Activated CD8-positive, alpha-beta memory T cell treated with anti-CD3 and anti-CD28 coated beads for 4 hours (primary cell): Measurements from ENCODE around the gene LCE2C.
A peak's percentile ranks its signal among the peaks of the same experiment; 100 is the strongest.
"Not testable (repeated sequence)": the region's sequence is repeated elsewhere in the genome, so short reads cannot be mapped to it uniquely, and the experiment has no call there.

ENCODE experiments used
- DNase-seq, 2 donors: peaks; one replicate each; pipeline ENCODE4 v3.0.0-alpha.2; 2020; ENCODE audit warnings: low read depth in 2 of 2

LCE2C gene

DNA sequence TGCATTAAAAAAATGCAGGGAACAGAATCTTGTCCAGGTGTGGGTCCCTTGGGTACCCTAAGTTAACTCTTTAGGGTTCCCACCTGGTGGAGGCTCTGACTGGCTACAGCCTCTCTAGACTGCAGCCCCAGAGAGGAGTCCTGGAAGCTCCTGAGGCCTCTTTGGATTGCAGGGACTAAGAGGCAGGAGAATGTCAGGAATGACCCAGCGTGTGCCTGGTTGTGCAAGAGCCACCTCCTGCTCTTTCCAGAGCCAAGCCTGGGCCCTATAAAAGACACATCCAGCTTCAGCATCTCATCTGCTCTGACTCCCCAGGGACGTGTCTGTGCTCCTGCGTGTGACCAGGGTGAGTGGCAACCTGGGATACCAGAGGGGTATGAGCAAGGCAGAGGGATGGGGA is at the start of gene LCE2C:
LCE2C (plus strand) TSS at position 297 of the 400 bp plus-strand sequence. CDS start 737 bp downstream, outside the sequence.
- DNase-seq = not testable (repeated sequence)

- no peak for DNase-seq
These were observed 48.3 kb upstream of the LCE2C start for GRCh38 chr1:152626744-152627143.

GRCh38 chr1:152630596-152630995 is 44.5 kb upstream of the LCE2C start:
- no peak for DNase-seq

GRCh38 chr1:152640351-152640750 is 34.7 kb upstream of the LCE2C start:
- DNase-seq = no peak

DNA sequence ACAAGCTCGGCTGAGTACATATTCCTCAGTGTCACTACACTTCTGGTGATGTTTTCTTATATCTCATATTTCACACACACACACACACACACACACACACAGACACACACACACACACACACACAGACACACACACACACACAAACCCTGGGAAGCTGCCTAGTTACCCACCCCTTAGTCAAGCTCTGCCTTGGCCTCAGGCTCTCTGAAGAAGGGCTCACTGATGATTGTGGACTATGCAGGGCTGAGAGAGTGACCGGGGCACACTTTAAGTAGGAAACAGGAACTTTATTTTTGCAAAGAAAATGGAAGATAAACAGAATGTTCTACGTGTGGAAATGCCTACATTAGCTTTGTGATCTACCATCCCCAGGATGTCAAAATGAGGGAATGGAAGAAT is 31.1 kb upstream of the LCE2C start:
- no peak for DNase-seq

GRCh38 chr1:152645146-152645545 is 29.9 kb upstream of the LCE2C start:
- no peak for DNase-seq

- no peak for DNase-seq
These were observed 28.4 kb upstream of the LCE2C start for GRCh38 chr1:152646656-152647055.

GRCh38 chr1:152654110-152654509 is 21.0 kb upstream of the LCE2C start:
- peak in 1 of 2 donors; percentile 8 for DNase-seq

DNA sequence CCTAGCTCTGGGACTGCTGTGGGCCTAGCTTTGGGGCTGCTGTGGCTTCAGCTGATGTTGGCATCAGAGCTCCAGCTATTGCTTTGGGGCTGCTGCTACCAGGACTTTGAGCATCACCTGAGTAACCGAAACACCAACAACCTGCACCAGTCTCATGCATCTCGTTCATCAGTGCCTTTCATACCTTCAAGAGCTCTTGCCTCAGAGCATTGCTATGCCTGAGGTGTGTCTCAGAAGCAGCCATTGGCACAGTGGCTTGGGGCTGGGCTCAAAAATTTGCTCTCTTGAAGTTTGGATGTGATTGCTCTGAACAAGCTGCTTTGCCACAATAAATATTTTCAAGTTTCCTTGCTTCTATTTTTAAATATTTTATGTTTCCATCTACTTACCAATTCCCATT is 18.6 kb upstream of the LCE2C start:
- DNase-seq = no peak

GRCh38 chr1:152657677-152658076 is 17.4 kb upstream of the LCE2C start:
- DNase-seq = no peak

- DNase-seq = no peak
These were observed 16.4 kb upstream of the LCE2C start for GRCh38 chr1:152658649-152659048.

DNA sequence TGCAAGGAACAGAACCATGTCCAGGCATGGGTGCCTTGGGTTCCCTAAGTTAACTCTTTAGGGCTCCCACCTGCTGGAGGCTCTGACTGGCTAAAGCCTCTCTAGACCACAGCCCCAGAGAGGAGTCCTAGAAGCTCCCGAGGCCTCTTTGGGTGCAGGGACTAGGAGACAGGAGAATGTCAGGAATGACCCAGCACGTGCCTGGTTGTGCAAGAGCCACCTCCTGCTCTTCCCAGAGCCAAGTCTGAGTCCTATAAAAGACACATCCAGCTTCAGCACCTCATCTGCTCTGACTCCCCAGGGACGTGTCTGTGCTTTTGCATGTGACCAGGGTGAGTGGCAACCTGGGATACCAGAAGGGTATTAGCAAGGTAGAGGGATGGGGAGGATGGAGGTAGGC is 12.0 kb upstream of the LCE2C start, which contains the start of gene LCE2D:
LCE2D (plus strand) TSS at position 283 of the 400 bp plus-strand sequence. CDS start 726 bp downstream, outside the sequence.
- no peak for DNase-seq

DNA sequence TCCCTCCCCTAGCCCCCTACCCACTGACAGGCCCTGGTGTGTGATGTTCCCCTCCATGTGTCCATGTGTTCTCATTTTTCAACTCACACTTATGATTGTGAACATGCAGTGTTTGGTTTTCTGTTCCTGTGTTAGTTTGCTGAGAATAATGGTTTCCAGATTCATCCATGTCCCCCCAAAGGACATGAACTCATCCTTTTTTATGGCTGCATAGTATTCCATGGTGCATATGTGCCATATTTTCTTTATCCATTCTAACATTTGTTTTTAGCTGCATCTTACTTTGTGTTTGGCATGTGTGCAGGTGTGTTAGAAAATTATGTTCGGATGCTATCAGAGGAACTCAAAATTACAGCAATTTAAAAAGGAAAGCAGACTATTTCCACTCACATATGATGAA is 8.9 kb upstream of the LCE2C start:
- DNase-seq = not testable (repeated sequence)

GRCh38 chr1:152667648-152668047 is 7.4 kb upstream of the LCE2C start:
- DNase-seq = no peak

DNA sequence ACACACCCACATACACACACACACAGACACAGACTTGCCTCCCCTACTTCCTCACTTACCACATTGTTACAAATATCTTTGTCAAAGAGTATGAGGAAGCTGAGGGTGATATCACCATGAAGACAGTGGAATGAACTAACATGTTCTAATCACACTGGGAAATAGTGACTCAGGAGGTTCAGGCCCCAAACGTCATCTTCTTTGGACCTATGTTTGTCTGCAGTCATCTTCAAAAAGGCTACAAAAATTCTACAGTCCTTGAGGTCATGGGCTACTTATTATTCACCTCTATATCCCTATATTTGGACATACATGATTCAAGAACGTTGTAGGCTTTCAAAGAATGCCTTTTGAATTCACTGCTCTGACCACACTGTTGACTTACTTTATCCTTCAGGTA is 2.1 kb upstream of the LCE2C start:
- DNase-seq = no peak

- DNase-seq = no peak
These were observed 4.4 kb downstream of the LCE2C start for GRCh38 chr1:152679459-152679858.

- DNase-seq = no peak
These were observed 6.5 kb downstream of the LCE2C start for GRCh38 chr1:152681616-152682015.

DNA sequence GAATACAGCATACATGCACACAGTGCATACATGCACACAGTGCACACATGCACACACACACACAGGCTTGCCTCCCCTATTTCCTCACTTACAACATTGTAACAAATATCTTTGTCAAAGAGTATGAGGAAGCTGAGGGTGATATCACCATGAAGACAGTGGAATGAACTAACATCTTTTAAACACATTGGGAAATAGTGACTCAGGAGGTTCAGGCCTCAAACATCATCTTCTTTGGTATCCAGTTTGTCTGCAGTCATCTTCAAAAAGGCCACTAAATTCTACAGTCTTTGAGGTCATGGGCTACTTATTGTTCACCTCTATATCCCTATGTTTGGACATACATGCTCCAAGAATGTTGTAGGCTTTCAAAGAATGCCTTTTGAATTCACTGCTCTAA is 8.8 kb downstream of the LCE2C start:
- no peak for DNase-seq

DNA sequence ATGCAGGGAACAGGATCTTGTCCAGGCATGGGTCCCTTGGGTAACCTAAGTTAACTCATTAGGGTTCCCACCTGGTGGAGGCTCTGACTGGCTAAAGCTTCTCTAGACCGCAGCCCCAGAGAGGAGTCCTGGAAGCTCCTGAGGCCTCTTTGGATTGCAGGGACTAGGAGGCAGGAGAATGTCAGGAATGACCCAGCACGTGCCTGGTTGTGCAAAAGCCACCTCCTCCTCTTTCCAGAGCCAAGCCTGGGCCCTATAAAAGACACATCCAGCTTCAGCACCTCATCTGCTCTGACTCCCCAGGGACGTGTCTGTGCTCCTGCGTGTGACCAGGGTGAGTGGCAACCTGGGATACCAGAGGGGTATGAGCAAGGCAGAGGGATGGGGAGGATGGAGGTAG is 10.7 kb downstream of the LCE2C start, which contains the start of gene LCE2B:
LCE2B (plus strand) TSS at position 301 of the 400 bp plus-strand sequence. CDS start 721 bp downstream, outside the sequence.
- DNase-seq = not testable (repeated sequence)

GRCh38 chr1:152697701-152698600 is 22.9 kb downstream of the LCE2C start, which contains the start of gene LCE2A:
Gene LCE2A, plus strand, starts transcription at chr1:152698345. Its CDS starts 557 bp downstream, at chr1:152698902.
- no peak for DNase-seq

- no peak for DNase-seq
These were observed 24.7 kb downstream of the LCE2C start for GRCh38 chr1:152699746-152700145.

GRCh38 chr1:152707860-152708259 is 32.8 kb downstream of the LCE2C start, which contains the start of gene LCE4A:
Gene LCE4A, plus strand, starts transcription at chr1:152708160. Its CDS starts 916 bp downstream, at chr1:152709076.
- no peak for DNase-seq

- no peak for DNase-seq
These were observed 43.2 kb downstream of the LCE2C start for GRCh38 chr1:152718238-152718637.
